Measurements from ENCODE around the gene BMP8A.

The BMP8A gene

GRCh38 chr1:39478126-39478915 lies 13.1 kb upstream of the BMP8A start:
- FAIRE-seq, result no peak
- TF ChIP-seq POLR2AphosphoS5 (IDR thresholded peaks at IDR 0.05; ENCODE audit: low read depth, low read length) (no peak), SPI1 (IDR thresholded peaks at IDR 0.05; ENCODE audit: low read depth, low read length) (no peak), POLR2A (IDR thresholded peaks at IDR 0.05; ENCODE audit: low read depth, low read length) (no peak), PAX5 (IDR thresholded peaks at IDR 0.05; ENCODE audit: insufficient read depth, low read length, severe bottlenecking) (no peak), TAF1 (IDR thresholded peaks at IDR 0.05; ENCODE audit: low read depth, low read length) (no peak), POU2F2 (IDR thresholded peaks at IDR 0.05; ENCODE audit: low read depth, low read length) (no peak)
- DNase-seq (ENCODE audit: insufficient read length, low spot score), result no peak

GRCh38 chr1:39481289-39481688 lies 10.1 kb upstream of the BMP8A start:
- no peak for DNase-seq (ENCODE audit: insufficient read length, low spot score)
- FAIRE-seq, result no peak
- TF ChIP-seq POLR2AphosphoS5 (IDR thresholded peaks at IDR 0.05; ENCODE audit: low read depth, low read length) (no peak), TAF1 (IDR thresholded peaks at IDR 0.05; ENCODE audit: low read depth, low read length) (no peak), SPI1 (IDR thresholded peaks at IDR 0.05; ENCODE audit: low read depth, low read length) (no peak), PAX5 (IDR thresholded peaks at IDR 0.05; ENCODE audit: insufficient read depth, low read length, severe bottlenecking) (no peak), POU2F2 (IDR thresholded peaks at IDR 0.05; ENCODE audit: low read depth, low read length) (no peak), POLR2A (IDR thresholded peaks at IDR 0.05; ENCODE audit: low read depth, low read length) (no peak)

- TF ChIP-seq SPI1 (IDR thresholded peaks at IDR 0.05; ENCODE audit: low read depth, low read length) (no peak), PAX5 (IDR thresholded peaks at IDR 0.05; ENCODE audit: insufficient read depth, low read length, severe bottlenecking) (no peak), POLR2AphosphoS5 (IDR thresholded peaks at IDR 0.05; ENCODE audit: low read depth, low read length) (no peak), TAF1 (IDR thresholded peaks at IDR 0.05; ENCODE audit: low read depth, low read length) (no peak), POU2F2 (IDR thresholded peaks at IDR 0.05; ENCODE audit: low read depth, low read length) (no peak), POLR2A (IDR thresholded peaks at IDR 0.05; ENCODE audit: low read depth, low read length) (no peak)
- DNase-seq (ENCODE audit: insufficient read length, low spot score), result no peak
- no peak for FAIRE-seq
Measured at GRCh38 chr1:39483276-39483675, 8.2 kb upstream of the BMP8A start.

- DNase-seq (ENCODE audit: insufficient read length, low spot score) (no peak), FAIRE-seq (no peak)
- TF ChIP-seq POLR2AphosphoS5 (IDR thresholded peaks at IDR 0.05; ENCODE audit: low read depth, low read length) (no peak), TAF1 (IDR thresholded peaks at IDR 0.05; ENCODE audit: low read depth, low read length) (no peak), SPI1 (IDR thresholded peaks at IDR 0.05; ENCODE audit: low read depth, low read length) (no peak), POLR2A (IDR thresholded peaks at IDR 0.05; ENCODE audit: low read depth, low read length) (no peak), POU2F2 (IDR thresholded peaks at IDR 0.05; ENCODE audit: low read depth, low read length) (no peak), PAX5 (IDR thresholded peaks at IDR 0.05; ENCODE audit: insufficient read depth, low read length, severe bottlenecking) (no peak)
Measured at GRCh38 chr1:39484564-39484963, 6.9 kb upstream of the BMP8A start.

GRCh38 chr1:39485046-39485803 lies 6.2 kb upstream of the BMP8A start:
- DNase-seq (ENCODE audit: insufficient read length, low spot score) (no peak), FAIRE-seq (no peak)
- no peak for TF ChIP-seq POU2F2 (IDR thresholded peaks at IDR 0.05; ENCODE audit: low read depth, low read length)
- no peak for TF ChIP-seq POLR2AphosphoS5 (IDR thresholded peaks at IDR 0.05; ENCODE audit: low read depth, low read length)
- no peak for TF ChIP-seq SPI1 (IDR thresholded peaks at IDR 0.05; ENCODE audit: low read depth, low read length)
- no peak for TF ChIP-seq TAF1 (IDR thresholded peaks at IDR 0.05; ENCODE audit: low read depth, low read length)
- TF ChIP-seq POLR2A (IDR thresholded peaks at IDR 0.05; ENCODE audit: low read depth, low read length), result no peak
- TF ChIP-seq PAX5 (IDR thresholded peaks at IDR 0.05; ENCODE audit: insufficient read depth, low read length, severe bottlenecking), result no peak

- FAIRE-seq, result no peak
- TF ChIP-seq TAF1 (IDR thresholded peaks at IDR 0.05; ENCODE audit: low read depth, low read length), result no peak
- TF ChIP-seq POLR2AphosphoS5 (IDR thresholded peaks at IDR 0.05; ENCODE audit: low read depth, low read length), result no peak
- no peak for TF ChIP-seq POU2F2 (IDR thresholded peaks at IDR 0.05; ENCODE audit: low read depth, low read length)
- no peak for TF ChIP-seq POLR2A (IDR thresholded peaks at IDR 0.05; ENCODE audit: low read depth, low read length)
- TF ChIP-seq SPI1 (IDR thresholded peaks at IDR 0.05; ENCODE audit: low read depth, low read length), result no peak
- no peak for TF ChIP-seq PAX5 (IDR thresholded peaks at IDR 0.05; ENCODE audit: insufficient read depth, low read length, severe bottlenecking)
- no peak for DNase-seq (ENCODE audit: insufficient read length, low spot score)
Measured at GRCh38 chr1:39488012-39488545, 3.4 kb upstream of the BMP8A start.

GRCh38 chr1:39488793-39489566 lies 2.5 kb upstream of the BMP8A start:
- no peak for DNase-seq (ENCODE audit: insufficient read length, low spot score)
- TF ChIP-seq SPI1 (IDR thresholded peaks at IDR 0.05; ENCODE audit: low read depth, low read length) (no peak), POLR2A (IDR thresholded peaks at IDR 0.05; ENCODE audit: low read depth, low read length) (no peak), PAX5 (IDR thresholded peaks at IDR 0.05; ENCODE audit: insufficient read depth, low read length, severe bottlenecking) (no peak), POLR2AphosphoS5 (IDR thresholded peaks at IDR 0.05; ENCODE audit: low read depth, low read length) (no peak), POU2F2 (IDR thresholded peaks at IDR 0.05; ENCODE audit: low read depth, low read length) (no peak), TAF1 (IDR thresholded peaks at IDR 0.05; ENCODE audit: low read depth, low read length) (no peak)
- no peak for FAIRE-seq

- FAIRE-seq (no peak), DNase-seq (ENCODE audit: insufficient read length, low spot score) (no peak)
- TF ChIP-seq POLR2AphosphoS5 (IDR thresholded peaks at IDR 0.05; ENCODE audit: low read depth, low read length) (no peak), TAF1 (IDR thresholded peaks at IDR 0.05; ENCODE audit: low read depth, low read length) (no peak), POLR2A (IDR thresholded peaks at IDR 0.05; ENCODE audit: low read depth, low read length) (no peak), SPI1 (IDR thresholded peaks at IDR 0.05; ENCODE audit: low read depth, low read length) (no peak), PAX5 (IDR thresholded peaks at IDR 0.05; ENCODE audit: insufficient read depth, low read length, severe bottlenecking) (no peak), POU2F2 (IDR thresholded peaks at IDR 0.05; ENCODE audit: low read depth, low read length) (no peak)
Measured at GRCh38 chr1:39489567-39490239, 1.7 kb upstream of the BMP8A start.
